HG03558 (cell line): ENCODE measurements around the gene ZC3H13.

Experiments
- ATAC-seq: cut with Tn5 transposase; IDR thresholded peaks from one replicate; pipeline ENCODE4 v1.9.1; 2021; ENCODE audit warnings: moderate number of reproducible peaks; ENCODE audit not compliant: unreplicated experiment; ENCODE audit errors: extremely low read depth

ZC3H13 gene

GRCh38 chr13:46052319-46053161 lies at the start of gene ZC3H13:
Gene ZC3H13, minus strand, starts transcription at chr13:46052746. Its CDS starts 7,239 bp downstream, at chr13:46045507.
- ATAC-seq, result peak; percentile 98

DNA sequence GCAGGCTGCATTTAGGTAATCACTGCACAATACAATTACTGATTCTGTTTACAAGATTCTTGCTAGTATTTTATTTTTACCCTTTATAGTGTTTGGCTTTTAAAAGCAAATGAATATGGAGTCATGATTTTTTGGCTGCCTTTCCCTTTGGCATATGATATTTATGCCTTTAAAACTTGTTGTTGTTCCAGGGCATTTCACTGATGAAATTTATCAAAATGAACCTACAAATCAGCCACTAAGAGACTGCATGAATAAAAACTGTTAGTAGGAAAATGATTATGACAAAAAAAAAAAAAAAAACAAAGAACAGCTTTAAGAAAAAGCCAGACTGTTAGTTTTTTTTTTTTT lies 49.7 kb upstream of the ZC3H13 start:
- ATAC-seq, result no peak

GRCh38 chr13:46101484-46102254 lies 49.1 kb upstream of the ZC3H13 start:
- no peak for ATAC-seq

DNA sequence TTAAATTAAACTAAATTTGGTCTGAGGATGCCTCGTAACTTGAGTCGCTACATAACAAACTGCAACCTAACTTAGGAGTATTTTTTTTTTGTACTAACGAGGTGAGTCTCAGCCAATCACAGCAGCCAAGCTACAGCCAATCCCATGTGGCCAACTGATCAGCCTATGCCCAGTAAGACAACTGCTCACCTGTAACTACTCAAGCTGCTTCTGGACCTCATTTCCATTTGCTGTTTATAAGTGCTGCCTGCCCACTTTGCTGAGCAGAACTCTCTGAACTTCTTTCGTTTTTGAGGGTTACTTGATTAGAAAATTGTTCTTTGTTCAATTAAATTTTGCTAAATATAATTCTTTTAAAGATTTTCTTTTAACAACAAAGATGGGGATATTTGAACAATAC lies 48.5 kb upstream of the ZC3H13 start:
- ATAC-seq, result no peak

DNA sequence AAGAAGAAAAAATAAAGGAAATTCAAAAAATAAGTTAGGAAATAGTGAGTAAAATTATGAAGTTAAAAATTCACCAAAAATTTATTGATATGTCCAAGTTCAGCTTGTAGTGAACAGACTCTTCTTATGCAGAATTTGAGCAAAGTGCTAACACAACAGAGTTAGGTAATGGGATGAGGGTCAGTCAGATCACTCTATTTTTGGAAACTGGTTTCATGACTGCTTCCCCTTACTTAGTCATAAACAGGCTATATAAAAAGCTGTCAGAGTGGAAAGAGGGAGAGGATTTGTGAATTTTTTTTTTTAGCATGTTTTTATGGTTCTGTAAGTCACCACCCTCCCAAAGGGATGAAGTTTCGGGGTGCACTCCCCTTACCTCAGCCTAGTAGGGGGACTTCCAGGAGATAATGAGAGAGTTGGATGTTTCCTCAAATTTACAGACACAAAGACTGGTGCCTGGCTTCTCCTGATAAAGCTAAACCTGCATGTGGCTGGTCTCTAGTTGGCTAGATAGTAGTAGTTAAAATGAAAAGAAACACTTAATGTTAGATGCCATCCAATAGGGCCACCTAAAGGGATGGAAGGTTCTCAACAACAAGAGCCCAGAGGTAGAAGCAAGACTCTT lies 47.8 kb upstream of the ZC3H13 start:
- no peak for ATAC-seq

GRCh38 chr13:46097663-46098062 lies 45.1 kb upstream of the ZC3H13 start:
- ATAC-seq, result no peak

GRCh38 chr13:46097015-46097414 lies 44.5 kb upstream of the ZC3H13 start:
- no peak for ATAC-seq

GRCh38 chr13:46094478-46094877 lies 41.9 kb upstream of the ZC3H13 start:
- no peak for ATAC-seq

DNA sequence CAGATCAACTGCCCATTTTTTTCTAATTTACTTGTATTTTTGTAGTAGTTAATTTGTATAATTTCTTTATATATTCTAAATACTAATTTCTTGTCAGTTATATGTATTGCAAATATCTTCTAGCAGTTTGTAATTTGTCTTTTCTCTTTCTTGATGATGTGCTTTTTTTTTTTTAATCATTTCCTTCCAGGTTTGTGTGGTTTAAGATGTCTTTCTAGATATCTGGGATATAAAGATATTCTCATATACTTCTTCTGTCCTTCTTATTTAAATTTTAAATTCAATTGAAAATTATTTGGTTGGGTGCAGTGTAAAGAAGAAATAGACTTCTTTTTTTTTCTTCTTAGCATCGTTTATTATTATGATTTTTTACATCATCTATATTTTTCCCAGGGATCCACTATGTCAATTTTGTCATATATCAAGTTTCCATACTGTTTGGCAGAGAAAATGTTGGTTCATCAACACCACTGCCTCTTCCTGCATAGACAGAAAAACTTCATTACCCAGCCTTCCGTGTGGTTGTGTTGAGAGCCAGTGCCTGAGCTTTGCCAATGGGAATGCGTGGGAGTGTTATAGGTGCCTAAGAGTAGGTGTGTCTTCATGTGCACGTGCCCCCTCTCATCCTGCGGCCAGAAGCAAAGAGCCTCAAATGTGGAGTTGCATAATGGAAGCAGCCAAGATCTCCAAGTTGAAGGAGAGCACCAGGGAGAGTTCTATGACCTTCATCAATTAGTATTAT lies 36.4 kb upstream of the ZC3H13 start:
- no peak for ATAC-seq

DNA sequence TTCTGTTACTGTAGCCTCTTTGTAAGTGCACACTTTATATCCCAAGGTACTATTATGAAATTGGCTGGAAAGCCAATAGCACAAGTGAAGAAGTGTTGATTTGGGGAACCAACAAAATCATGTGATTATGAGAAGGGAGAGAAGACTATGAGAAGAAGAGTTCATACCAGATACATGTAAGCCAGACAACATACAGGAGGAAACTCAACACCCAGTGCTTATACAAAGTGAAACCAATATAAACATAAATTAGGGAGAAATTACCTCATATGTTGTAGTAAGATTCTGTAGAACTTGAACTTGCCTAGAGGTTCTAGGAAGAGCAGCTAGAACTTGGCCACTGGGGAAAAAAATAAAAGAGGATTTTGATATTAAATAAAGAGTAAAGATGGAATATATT lies 34.9 kb upstream of the ZC3H13 start:
- no peak for ATAC-seq

- no peak for ATAC-seq
Measured at GRCh38 chr13:46086985-46087384, 34.4 kb upstream of the ZC3H13 start.

GRCh38 chr13:46086421-46086922 lies 33.9 kb upstream of the ZC3H13 start:
- ATAC-seq, result no peak

DNA sequence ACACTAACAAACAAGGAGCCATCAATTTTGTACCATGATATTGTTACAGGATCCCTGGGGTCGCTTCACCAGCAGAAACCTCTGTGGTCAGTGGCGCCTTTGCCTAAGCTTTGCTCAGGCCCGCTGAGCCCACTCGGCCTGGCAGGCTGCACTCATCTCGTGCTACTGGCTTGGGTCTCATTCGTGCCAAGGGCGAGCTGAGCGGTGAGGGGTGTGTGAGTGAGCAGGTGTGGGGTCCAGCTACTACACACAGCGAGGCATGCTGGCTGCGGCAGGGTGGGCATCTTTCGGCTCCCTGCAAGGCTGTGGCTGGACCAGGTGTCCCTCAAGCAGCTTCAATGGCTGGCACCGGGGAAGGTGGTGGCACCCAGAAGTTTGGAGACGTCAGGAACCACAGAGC lies 33.2 kb upstream of the ZC3H13 start:
- no peak for ATAC-seq

DNA sequence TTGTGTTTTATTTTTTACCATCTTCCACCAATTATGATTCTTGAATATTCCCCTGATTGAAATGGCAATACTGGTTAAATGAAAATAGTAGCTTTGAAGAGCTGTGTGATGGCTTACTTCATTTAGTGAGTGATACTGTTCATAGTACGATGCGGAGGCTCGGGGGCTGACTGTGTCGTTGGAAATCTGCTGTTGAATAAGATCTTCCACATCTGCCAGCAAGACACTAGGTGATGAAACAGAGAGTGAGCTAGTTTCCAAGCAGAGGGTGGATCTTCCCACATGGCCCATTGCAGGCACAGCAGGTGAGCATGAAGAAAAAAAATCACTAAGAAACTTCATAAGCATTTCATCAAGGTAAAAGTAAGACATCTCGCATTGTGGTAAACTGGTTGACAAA lies 29.8 kb upstream of the ZC3H13 start:
- ATAC-seq, result no peak

DNA sequence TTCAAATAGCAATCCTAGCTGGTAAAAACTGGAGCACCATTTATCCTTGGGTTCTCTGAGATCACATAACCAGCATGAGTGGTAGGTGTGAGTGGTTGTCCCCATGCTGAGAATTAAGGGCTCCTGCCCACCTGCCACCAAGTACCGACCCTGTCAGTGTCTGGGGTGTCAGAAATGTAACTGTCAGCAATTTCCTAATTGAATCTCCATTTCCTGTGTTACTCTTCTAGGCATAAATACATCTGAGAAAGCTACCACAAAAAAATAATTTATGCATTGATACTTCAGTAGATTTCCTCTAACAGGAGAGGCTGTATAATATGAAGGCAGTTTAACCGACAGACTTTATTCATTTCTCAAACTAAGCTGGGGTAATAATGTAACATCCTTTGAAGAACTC lies 27.2 kb upstream of the ZC3H13 start:
- ATAC-seq, result no peak

DNA sequence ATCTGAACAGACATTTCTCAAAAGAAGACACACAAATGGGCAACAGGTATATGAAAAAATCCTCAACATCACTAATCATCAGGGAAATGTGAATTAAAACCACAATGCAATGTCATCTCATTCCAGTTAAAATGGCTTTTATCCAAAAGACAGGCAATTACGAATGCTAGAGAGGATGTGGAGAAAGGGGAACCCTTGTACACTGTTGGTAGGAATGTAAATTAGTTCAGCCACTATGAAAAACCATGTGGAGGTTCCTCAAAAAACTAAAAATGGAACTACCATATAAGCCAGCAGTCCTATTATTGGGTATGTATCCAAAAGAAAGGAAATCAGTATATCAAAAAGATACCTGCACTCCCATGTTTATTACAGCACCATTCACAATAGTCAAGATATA lies 24.7 kb upstream of the ZC3H13 start:
- no peak for ATAC-seq

DNA sequence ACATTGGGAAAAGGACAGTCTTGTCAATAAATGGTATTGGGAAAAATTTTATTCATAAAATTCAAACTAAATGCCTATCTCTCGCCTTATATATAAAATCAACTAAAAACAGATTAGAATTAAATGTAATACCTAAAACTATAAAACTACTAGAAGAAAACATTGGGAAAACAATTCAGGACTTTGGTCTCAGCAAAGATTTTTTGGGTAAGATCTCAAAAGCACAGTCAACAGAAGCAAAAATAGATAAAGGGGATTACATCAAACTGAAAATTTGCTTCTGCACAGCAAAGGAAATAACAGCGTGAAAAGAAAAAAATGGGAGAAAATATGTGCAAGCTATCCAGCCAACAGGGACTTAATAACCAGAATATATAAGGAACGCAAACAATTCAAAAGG lies 24.3 kb upstream of the ZC3H13 start:
- no peak for ATAC-seq

DNA sequence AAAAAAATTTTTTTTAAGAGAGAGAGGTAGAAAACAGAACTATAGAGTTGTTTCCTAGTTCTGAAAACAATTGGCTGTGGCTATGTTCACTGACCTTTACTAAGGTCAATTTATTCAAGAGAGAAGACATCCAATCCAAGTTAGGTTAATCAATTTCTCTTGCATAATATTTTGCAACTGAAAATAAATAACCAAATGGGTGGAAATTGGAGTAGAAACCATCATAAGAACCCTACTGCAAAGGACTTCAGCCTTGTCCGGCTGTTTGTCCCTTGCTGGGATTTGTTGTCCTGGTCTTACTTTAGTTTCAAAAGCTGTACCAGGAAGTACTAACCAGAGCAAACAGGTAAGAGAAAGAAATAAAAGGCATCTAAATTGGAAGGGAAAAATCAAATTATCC lies 23.3 kb upstream of the ZC3H13 start:
- no peak for ATAC-seq

DNA sequence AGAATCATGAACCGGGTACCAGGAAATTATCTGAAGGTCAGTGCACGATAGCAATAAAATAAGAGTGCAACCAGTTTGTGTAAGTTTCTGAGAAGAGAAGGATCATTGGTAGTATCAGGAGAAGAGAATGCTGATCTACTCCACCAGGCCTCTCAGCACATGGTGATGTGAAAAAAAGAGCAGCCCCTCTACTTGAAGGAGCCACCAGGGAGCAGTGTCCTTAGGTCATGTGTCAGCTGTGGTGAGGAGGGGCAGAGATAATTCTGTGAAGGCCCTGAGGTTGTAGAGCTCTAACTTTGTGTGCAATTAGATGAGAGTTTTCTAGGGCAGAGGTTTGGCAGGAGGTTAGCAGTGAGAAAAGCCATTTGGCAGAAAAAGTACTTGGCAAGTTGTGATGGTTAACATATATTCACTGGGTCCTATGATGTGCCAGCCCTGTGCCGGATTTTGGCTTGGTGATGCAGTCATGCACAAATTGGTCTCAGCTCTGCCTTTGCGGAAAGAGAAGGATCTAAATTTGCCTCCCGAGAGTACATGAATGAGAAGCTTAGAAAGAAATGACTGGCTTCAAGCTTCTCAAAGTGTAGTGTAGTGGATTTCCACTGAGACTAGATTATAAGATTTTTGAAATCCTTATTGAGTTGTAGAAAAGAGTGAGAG lies 19.2 kb upstream of the ZC3H13 start:
- peak; percentile 49 for ATAC-seq

- no peak for ATAC-seq
Measured at GRCh38 chr13:46063292-46063691, 10.7 kb upstream of the ZC3H13 start.
